ENCODE measurements around the gene P2RY2. TPM values are rescaled to one million over a fixed set of nuclear protein-coding genes. Genes with fewer than 3 reads are reported as not detected.
"Not testable (repeated sequence)": the region's sequence is repeated elsewhere in the genome, so short reads cannot be mapped to it uniquely, and the experiment has no call there.

P2RY2 gene
- total RNA-seq, 1 experiment from 2014 or later = 1.2 TPM

- no peak for TF ChIP-seq USF2 (CRISPR knock-in tag; IDR thresholded peaks at IDR 0.05)
- no peak for TF ChIP-seq CTCF (IDR thresholded peaks at IDR 0.05)
- TF ChIP-seq NFATC4 (CRISPR knock-in tag; IDR thresholded peaks at IDR 0.05) = no peak
- TF ChIP-seq ZNF263 (CRISPR knock-in tag; IDR thresholded peaks at IDR 0.05; ENCODE audit: low read depth) = no peak
Observed at GRCh38 chr11:73229896-73230875, 12.1 kb downstream of the P2RY2 start (continued).

GRCh38 chr11:73230931-73231330, 12.8 kb downstream of the P2RY2 start:
- H3K9me3 Mint-ChIP-seq = no peaks in the 10 kb centered on the region
- CTCF ChIA-PET = interaction anchor here (0.6 to 1.3 kb wide), 2 partner anchors 12 to 59 kb away, joined by 4 read pairs; no protein-coding TSS in a partner anchor
- no peak overlapping the region for H3K4me3 Mint-ChIP-seq
- H3K27me3 Mint-ChIP-seq (ENCODE audit: low read depth) = no peaks in the 10 kb centered on the region; the same call in 1 of the 2 replicates
- no peaks in the 10 kb centered on the region for H3K36me3 Mint-ChIP-seq
- TF ChIP-seq SOX15 (CRISPR knock-in tag; IDR thresholded peaks at IDR 0.05) = no peak
- TF ChIP-seq E2F5 (CRISPR knock-in tag; IDR thresholded peaks at IDR 0.05) = no peak
- no peak for TF ChIP-seq AR (CRISPR knock-in tag; IDR thresholded peaks at IDR 0.05)
- no peak for TF ChIP-seq HMGA2 (CRISPR knock-in tag; IDR thresholded peaks at IDR 0.05)
- DNase-seq (ENCODE audit: low spot score) (peak; percentile 4), ATAC-seq (no peak)
- H3K27ac Mint-ChIP-seq = no peak overlapping the region
- POLR2A ChIA-PET = no interaction called here
- H3K4me1 Mint-ChIP-seq = peaks cover 27% of the 10 kb centered on the region

GRCh38 chr11:73232487-73232886, 14.4 kb downstream of the P2RY2 start:
- DNase-seq (ENCODE audit: low spot score); ATAC-seq; POLR2A ChIA-PET; H3K4me3 Mint-ChIP-seq; H3K27me3 Mint-ChIP-seq (ENCODE audit: low read depth); H3K9me3 Mint-ChIP-seq; H3K36me3 Mint-ChIP-seq; H3K27ac Mint-ChIP-seq: not testable (repeated sequence)
- CTCF ChIA-PET = interaction anchor here (0.5 to 6.1 kb wide), 5 partner anchors 10 to 492 kb away, joined by 3 to 129 read pairs (median 5); no protein-coding TSS in a partner anchor
- H3K4me1 Mint-ChIP-seq = peaks cover 22% of the 10 kb centered on the region

- POLR2A ChIA-PET = no interaction called here
Observed at GRCh38 chr11:73233211-73233610, 15.1 kb downstream of the P2RY2 start.

More at GRCh38 chr11:73233211-73233610, 15.1 kb downstream of the P2RY2 start:
- no peaks in the 10 kb centered on the region for H3K36me3 Mint-ChIP-seq
- H3K27me3 Mint-ChIP-seq (ENCODE audit: low read depth) = no peaks in the 10 kb centered on the region
- peaks cover 18% of the 10 kb centered on the region for H3K4me1 Mint-ChIP-seq
- no peak overlapping the region for H3K4me3 Mint-ChIP-seq
- H3K9me3 Mint-ChIP-seq = no peaks in the 10 kb centered on the region
- TF ChIP-seq HMGXB4 (CRISPR knock-in tag; IDR thresholded peaks at IDR 0.05) (no peak), ATF2 (CRISPR knock-in tag; IDR thresholded peaks at IDR 0.05; ENCODE audit: borderline replicate concordance, low read depth) (no peak), ZNF219 (CRISPR knock-in tag; IDR thresholded peaks at IDR 0.05; ENCODE audit: borderline replicate concordance) (no peak), GABPB1 (CRISPR knock-in tag; IDR thresholded peaks at IDR 0.05) (no peak)
- no peak overlapping the region for H3K27ac Mint-ChIP-seq
- DNase-seq (ENCODE audit: low spot score) (no peak), ATAC-seq (no peak)
- CTCF ChIA-PET = interaction anchor here (1.1 to 6.1 kb wide), 5 partner anchors 9 to 65 kb away, joined by 3 to 129 read pairs (median 5); no protein-coding TSS in a partner anchor

All from WTC11 (cell line).